Fibroblast of skin of right biceps (primary cell): ENCODE results near the gene COL23A1.
"Not testable (repeated sequence)": the region's sequence is repeated elsewhere in the genome, so short reads cannot be mapped to it uniquely, and the experiment has no call there.

Source experiments
- DNase-seq: peaks from one replicate; pipeline ENCODE4 v3.0.0-alpha.2; 2013

COL23A1 gene

DNA sequence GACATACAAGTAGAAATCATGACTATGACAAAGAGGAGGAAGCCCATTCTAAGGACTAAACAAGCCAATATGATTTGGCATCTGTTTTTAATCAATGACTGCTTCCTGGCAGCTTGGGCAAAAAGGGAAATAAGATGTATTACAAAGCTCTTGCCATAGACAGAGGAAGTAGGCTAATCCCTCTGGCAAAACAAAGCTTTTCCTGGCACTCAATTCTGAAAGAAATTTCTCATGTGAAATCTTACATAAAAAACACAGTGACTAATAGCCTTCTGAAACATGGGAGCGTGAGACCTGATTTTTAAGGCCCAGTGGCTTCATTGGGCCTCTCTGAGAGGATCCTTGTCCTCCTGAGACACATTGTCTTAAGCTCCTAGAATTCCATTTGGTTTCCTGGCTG, 93.6 kb downstream of the COL23A1 start:
- peak; percentile 69 for DNase-seq

GRCh38 chr5:178496214-178496613, 94.0 kb downstream of the COL23A1 start:
- DNase-seq: peak; percentile 37

DNA sequence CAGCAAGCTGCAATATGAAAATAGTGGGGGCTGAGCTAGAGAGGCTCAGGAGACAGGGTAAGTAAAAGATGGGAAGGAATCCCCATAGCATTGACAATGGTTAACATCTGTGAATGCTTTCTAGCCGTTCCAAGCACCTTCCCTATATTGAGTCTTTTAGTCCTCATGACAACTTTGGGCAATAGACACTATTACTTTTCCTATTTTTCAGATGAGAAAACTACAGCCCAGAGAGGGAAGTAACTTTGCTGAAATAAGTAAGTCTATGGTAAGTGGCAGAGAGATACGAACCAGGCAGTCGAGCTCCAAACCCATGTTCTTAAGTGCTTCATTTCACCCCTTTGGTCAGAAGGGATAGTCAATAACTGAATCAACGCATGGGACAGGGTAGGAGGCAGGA, 94.5 kb downstream of the COL23A1 start:
- no peak for DNase-seq

GRCh38 chr5:178492278-178492677, 97.9 kb downstream of the COL23A1 start:
- no peak for DNase-seq

DNA sequence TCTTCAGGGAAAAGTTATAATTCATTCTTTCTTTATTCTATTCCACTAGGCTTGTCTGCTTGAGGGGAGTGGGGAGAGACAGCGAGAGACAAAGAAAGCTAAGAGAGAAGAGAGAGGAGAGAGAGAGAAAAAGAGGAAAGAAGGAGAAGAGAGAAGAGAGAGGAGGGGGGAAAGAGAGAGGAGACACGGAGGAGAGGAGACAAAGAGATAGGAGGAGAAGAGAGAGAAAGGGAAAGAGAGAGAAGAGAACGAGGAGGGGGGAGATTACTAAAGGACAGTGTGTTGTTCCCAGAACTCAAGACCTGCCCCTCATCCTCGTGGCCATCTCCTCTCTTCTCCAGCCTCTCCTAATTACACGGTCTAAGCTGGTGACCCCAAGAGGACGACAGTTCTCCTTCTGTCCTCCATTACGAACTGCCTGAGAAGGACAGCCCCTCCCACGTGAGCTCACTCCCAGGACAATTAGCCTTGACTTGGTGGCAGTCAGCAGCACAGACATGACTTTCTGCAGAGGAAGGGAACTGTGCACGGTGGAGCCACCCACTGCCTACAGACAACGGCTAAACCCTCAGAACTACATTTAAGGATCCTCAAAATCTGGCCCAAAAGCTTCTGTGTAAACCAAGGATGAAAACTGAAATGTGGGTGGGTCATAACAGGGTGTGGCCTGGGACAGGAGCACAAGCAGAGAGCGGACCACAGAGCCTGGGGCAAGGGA, 99.1 kb downstream of the COL23A1 start:
- no peak for DNase-seq

GRCh38 chr5:178489271-178489976, 100.8 kb downstream of the COL23A1 start:
- no peak for DNase-seq

GRCh38 chr5:178488696-178489095, 101.5 kb downstream of the COL23A1 start:
- DNase-seq: no peak

DNA sequence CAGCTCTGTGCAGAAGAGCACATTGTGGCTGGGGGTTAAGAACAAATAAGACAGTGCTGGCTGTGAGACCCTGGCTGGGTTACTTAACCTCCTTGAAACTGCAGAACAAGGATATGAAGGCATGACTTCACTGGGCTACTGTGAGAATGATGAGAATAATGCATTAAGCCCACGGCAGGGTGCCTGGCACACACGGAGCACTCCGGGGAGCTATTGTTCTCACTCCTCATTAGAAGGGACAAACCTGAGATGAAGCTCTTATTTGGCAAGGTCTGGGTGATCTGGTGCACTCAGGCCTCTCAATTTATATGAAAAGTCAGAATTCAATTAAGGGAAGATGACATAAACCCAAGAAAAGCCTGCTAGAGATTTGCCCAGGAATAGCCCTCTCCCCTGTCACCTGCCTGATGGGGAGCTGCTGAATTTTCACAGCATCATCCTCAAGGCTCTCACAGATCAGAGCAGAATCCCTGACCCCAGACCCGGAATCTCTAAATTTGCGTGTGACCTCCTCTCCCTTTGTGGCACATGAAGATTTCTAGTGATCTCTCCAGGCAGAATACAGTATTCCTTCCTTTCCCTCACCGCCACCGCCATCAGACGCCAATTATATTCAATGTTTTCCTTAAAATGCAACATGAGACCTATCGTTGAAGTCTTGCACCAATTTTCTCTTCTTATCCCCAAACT, 102.1 kb downstream of the COL23A1 start:
- DNase-seq: no peak

DNA sequence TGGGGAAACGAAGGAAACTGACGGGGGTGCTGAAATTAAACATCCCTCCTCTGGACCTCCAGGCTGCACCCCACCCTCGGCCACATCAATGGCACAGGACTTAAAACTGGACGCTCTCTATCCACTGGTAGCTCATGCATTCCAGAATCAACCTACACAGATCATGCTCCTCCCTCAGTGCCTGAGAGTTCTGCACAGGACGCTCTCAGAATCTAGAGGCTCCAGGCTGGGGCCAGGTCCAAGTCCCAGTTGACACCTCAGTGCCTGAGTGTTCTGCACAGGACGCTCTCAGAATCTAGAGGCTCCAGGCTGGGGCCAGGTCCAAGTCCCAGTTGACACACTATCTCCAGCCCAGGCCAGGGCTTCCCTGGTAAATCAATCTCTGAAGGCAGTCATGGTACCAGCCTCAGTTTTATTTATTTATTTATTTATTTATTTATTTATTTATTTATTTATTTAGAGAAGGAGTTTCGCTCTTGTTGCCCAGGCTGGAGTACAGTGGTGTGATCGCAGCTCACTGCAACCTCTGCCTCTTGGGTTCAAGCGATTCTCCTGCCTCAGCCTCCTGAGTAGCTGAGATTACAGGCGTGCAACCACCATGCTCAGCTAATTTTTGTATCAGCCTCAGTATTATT, 103.2 kb downstream of the COL23A1 start:
- DNase-seq: not testable (repeated sequence)

DNA sequence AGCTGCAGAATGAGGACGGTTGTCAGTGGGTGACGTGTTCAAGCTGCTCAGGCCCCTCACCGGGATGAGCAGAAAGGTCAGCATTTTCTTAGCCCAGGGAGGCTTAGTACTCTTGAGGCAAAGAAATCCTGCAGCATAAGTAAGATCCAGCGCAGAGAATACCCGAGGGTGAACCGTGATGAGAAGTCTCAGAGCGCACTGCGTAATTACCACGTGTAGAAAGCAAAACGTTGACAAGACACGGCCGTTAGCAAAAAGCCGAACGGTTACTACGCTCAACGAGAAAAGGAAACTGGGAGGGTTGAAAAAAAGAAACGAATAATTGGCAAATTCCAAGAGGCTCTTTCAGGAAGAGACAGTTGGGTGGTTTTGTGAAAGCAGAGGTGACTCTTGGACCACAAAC, 104.0 kb downstream of the COL23A1 start:
- DNase-seq: no peak

- DNase-seq: peak; percentile 33
Observed at GRCh38 chr5:178483620-178484019, 106.6 kb downstream of the COL23A1 start.

DNA sequence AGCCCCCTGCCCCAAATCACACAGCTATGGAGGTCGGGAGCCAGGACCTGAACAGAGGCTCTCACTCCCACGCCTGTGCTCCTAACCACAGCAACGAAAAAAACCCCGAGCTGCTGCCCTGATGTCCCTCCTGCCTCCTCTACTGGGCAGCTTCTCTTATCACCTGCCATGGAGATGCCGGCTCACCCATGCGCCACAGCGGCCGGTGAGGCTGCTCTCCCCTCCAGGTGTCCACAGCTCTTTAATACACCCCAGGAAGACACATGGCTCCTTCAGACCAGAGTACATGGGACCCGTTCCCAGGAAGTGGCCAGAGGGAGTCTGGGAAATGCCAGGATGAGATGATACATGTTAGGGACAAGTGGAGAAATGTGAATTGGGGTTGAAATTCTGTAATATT, 110.9 kb downstream of the COL23A1 start:
- no peak for DNase-seq

- no peak for DNase-seq
Observed at GRCh38 chr5:178478370-178478769, 111.8 kb downstream of the COL23A1 start.

- no peak for DNase-seq
Observed at GRCh38 chr5:178477802-178478201, 112.4 kb downstream of the COL23A1 start.

DNA sequence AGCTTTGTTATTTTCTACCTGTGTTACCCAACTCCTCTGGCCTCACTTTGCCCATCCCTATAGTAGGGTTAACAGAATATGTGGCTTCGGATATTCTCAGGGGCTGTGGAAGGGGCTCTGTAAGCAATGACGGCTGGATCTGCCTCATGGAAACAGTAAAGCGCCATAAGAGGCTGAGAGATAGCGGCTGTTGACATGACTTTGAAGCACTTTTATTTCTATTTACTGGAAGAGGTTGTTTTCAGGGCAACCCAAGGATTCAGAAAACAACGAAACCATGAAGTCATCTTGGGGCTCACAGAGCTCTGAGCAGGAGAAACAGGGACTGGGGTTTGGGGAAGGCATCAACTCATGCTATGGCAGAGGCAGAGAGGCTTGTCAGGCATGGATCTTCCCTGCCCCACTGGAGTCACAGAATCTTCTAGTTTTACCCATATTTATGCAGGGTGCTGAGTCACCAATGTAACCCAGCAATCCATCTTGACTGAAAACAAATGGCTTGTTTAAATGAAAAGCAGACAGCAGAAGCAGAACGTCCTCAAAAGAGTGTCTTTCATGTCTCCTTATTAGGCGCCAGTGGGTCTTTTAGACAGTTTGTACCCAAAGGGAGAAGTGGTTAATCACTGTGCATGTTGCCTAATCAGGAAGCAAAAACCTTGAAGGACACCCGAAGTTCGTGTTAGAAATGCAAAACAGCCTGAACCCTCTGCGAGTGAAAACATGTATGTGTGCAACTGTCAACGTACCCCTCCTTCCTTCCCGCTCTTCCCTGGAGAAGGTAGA, 113.0 kb downstream of the COL23A1 start:
- DNase-seq: peak; percentile 70

GRCh38 chr5:178476531-178476930, 113.7 kb downstream of the COL23A1 start:
- DNase-seq: no peak

- DNase-seq: no peak
Observed at GRCh38 chr5:178475422-178475821, 114.8 kb downstream of the COL23A1 start.

- peak; percentile 72 for DNase-seq
Observed at GRCh38 chr5:178474562-178475184, 115.5 kb downstream of the COL23A1 start.

DNA sequence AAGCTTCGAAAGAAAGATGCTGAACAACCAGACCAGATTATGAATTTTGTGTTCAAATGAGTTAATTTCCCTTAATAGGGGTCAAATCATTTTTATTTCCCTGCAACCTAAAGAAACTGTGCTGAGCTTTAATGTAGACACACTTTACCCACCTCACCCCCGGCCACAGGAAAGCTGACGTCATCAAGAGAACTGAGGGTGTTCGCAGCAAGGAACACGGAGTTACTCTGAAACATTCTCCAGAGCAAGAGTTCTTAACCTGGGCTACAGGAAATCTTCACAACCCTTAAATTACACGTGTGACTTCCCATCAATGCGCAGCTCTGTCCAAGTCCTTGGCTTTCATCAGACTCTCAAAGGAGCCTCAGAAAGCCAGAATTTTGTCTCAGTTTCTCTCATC, 116.3 kb downstream of the COL23A1 start:
- DNase-seq: no peak

DNA sequence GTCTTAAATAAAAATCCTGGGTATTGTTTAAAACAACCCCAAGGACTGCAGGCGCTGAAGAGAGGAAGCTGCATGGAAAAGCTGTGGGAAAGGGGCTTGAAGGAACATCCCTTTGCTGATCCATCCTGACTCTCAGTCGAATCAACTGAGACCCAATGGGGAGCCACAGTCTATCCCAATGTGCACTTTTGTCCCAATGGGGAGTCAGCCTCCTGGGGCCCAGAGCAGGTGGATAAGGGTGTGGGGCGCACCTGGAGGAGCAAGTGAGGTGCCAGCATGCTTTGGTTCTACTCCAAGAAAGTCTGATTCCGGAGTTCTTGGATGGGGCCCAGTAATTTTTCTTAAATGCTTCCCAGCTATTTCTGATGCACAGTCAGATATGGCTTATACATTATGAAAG, 118.1 kb downstream of the COL23A1 start:
- no peak for DNase-seq

- peak; percentile 20 for DNase-seq
Observed at GRCh38 chr5:178471711-178472110, 118.5 kb downstream of the COL23A1 start.

DNA sequence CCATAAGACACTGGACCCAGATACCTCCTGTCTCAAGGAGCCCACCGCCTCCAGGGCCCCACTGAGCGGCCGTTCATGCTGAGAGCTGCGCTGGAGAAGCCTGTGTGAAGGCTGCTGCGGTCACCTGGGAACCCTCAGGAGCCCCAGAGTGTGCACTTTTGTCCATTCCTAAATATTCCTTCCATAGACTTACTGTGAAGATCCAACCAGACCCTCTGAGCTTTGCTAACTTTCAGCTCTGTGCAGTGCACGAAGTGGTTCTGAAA, 119.5 kb downstream of the COL23A1 start:
- no peak for DNase-seq
